ENCODE results near the gene ZNF773.

ZNF773 gene

GRCh38 chr19:57552432-57552831 lies 52.7 kb downstream of the ZNF773 start:
- no peak for DNase-seq (ENCODE audit: low read depth, low spot score)
- H3K27ac ChIP-seq, result no peak overlapping the region

DNA sequence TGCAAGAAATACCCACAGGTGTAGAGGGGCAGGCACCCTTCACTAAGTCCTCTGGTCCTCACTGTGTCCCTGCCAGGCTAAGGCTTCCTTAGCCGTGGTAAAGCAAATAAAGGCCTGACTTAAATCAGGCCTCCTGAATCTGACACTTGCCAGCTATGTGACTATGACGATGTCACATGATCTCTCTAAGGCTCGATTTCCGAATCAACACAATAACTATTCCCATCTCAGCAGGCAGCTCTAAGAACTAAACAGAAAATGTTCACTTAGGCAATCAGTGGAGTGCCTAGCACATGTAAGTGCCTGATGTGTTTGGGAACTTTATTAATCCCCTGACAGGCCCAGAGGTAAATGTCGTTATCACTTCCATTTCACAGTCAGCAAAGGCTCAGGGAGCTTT lies 57.9 kb downstream of the ZNF773 start:
- DNase-seq (ENCODE audit: low read depth, low spot score), result no peak
- no peak overlapping the region for H3K27ac ChIP-seq
